Natural killer cell (primary cell): ENCODE results near the gene IQSEC2. TPM values are rescaled to one million over a fixed set of nuclear protein-coding genes. Genes with fewer than 3 reads are reported as not detected.

Experiments used
- ATAC-seq, 3 donors: fragments of 150-1000 bp in 2 of 3; fragments of 200-7000 bp in 1 of 3; cut with Tn5 transposase; 1 replicate in 1 of 3; 2 replicates in 2 of 3; pipeline ENCODE4 v1.10.0; 2021; ENCODE audit warnings: mild to moderate bottlenecking in 2 of 3, moderate library complexity in 2 of 3
- DNase-seq, 2 donors: peaks; one replicate each; pipeline versions ENCODE4 v3.0.0 to v3.0.0-alpha.2; 2013 to 2021; ENCODE audit warnings: mixed read lengths in 1 of 2
- H3K27ac ChIP-seq: one replicate; pipeline ENCODE4 v1.5.1; 2013; ENCODE audit warnings: mild to moderate bottlenecking, low read length
- H3K27me3 ChIP-seq: one replicate; pipeline ENCODE4 v1.6.1; 2013; ENCODE audit warnings: low read length; ENCODE audit not compliant: control insufficient read depth, insufficient read depth
- H3K36me3 ChIP-seq: one replicate; pipeline ENCODE4 v1.6.1; 2013; ENCODE audit warnings: low read length; ENCODE audit not compliant: control insufficient read depth, insufficient read depth
- H3K4me1 ChIP-seq: one replicate; pipeline ENCODE4 v1.6.1; 2013; ENCODE audit warnings: low read length; ENCODE audit not compliant: control insufficient read depth, insufficient read depth
- H3K4me3 ChIP-seq: one replicate; pipeline ENCODE4 v1.5.1; 2013; ENCODE audit warnings: low read length
- H3K9me3 ChIP-seq: one replicate; pipeline ENCODE4 v1.6.1; 2013; ENCODE audit warnings: low read length; ENCODE audit not compliant: control insufficient read depth, insufficient read depth
- H3K27ac Mint-ChIP-seq, 2 donors: one replicate each; pipeline ENCODE4 v1.8.0; 2022; ENCODE audit warnings: mild to moderate bottlenecking in 2 of 2, mixed read lengths in 2 of 2, moderate library complexity in 1 of 2
- H3K27me3 Mint-ChIP-seq, 2 donors: one replicate each; pipeline ENCODE4 v1.8.0; 2022; ENCODE audit warnings: low read depth in 2 of 2, mixed read lengths in 2 of 2
- H3K36me3 Mint-ChIP-seq: one replicate; pipeline ENCODE4 v1.8.0; 2022; ENCODE audit warnings: mixed read lengths
- H3K4me1 Mint-ChIP-seq, 2 donors: one replicate each; pipeline ENCODE4 v1.8.0; 2022; ENCODE audit warnings: mixed read lengths in 2 of 2
- H3K4me3 Mint-ChIP-seq: one replicate; pipeline ENCODE4 v1.8.0; 2022; ENCODE audit warnings: mild to moderate bottlenecking, moderate library complexity, mixed read lengths
- H3K9me3 Mint-ChIP-seq, 2 donors: one replicate each; pipeline ENCODE4 v1.8.0; 2022; ENCODE audit warnings: mixed read lengths in 2 of 2
- WGBS: methylation state at CpG from one replicate; pipeline ENCODE4 v1.1.7; 2013; ENCODE audit warnings: missing lambda C conversion rate; ENCODE audit not compliant: insufficient coverage; 5-methylcytosine and 5-hydroxymethylcytosine counted together
- intact Hi-C: fragments of 100-400 bp; cut with micrococcal nuclease; formaldehyde crosslinking; loops from one replicate; pipeline ENCODE4 v1.14.2; 2022
- total RNA-seq, 4 donors: library from RNA; stranded (reverse); fragments of 120-200 nt in 1 of 4; gene quantifications; one replicate each; pipeline versions ENCODE4 v1.2.3 to v1.2.4, GENCODE V29; 2013 to 2022
- TF ChIP-seq, protein P1 (sequence below): fragments of 200-600 bp; IDR thresholded peaks from one replicate; pipeline ENCODE4 v1.8.0; 2022; ENCODE audit warnings: antibody characterized with exemption

IQSEC2 gene
- total RNA-seq, 3 donors from 2014 or later (not counting 1 experiment from before 2014, with no cell fraction given), result 3.5 to 3.9 (median 3.7) TPM

DNA sequence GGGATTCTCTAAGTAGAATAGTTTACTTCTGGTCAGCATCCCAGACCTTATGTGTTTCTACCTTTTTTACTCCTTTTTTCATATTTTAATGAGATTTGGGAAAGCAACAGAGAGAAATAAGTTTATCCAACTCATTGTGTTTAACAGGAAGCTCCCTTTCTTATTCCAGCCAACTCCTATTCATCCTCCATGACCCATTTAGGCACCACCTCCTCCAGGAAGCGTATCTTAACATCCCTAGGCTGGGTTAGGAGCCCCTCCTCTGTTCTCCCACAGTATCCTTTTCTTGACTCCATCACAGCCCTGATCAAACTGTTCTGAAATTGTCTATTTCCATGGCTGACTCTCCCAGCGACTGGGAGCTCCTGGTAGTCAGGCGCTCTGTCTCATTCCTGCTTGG, 18.8 kb upstream of the IQSEC2 start:
- Mint-ChIP-seq H3K9me3 (no peaks in the 10 kb centered on the region), H3K36me3 (no peaks in the 10 kb centered on the region), H3K4me1 (no peaks in the 10 kb centered on the region), H3K4me3 (no peak overlapping the region), H3K27me3 (peaks cover 0 to 11% of the 10 kb centered on the region in 2 donors), H3K27ac (no peak overlapping the region)
- H3K27me3 ChIP-seq, result no peaks in the 10 kb centered on the region
- 91% methylated on average over 3 of the region's 3 CpGs for WGBS
- DNase-seq (no peak), ATAC-seq (no peak)
- intact Hi-C loops, result no loop called here
- H3K9me3 ChIP-seq, result no peaks in the 10 kb centered on the region
- no peaks in the 10 kb centered on the region for H3K36me3 ChIP-seq
- H3K4me1 ChIP-seq, result no peaks in the 10 kb centered on the region
- TF ChIP-seq, protein P1, sequence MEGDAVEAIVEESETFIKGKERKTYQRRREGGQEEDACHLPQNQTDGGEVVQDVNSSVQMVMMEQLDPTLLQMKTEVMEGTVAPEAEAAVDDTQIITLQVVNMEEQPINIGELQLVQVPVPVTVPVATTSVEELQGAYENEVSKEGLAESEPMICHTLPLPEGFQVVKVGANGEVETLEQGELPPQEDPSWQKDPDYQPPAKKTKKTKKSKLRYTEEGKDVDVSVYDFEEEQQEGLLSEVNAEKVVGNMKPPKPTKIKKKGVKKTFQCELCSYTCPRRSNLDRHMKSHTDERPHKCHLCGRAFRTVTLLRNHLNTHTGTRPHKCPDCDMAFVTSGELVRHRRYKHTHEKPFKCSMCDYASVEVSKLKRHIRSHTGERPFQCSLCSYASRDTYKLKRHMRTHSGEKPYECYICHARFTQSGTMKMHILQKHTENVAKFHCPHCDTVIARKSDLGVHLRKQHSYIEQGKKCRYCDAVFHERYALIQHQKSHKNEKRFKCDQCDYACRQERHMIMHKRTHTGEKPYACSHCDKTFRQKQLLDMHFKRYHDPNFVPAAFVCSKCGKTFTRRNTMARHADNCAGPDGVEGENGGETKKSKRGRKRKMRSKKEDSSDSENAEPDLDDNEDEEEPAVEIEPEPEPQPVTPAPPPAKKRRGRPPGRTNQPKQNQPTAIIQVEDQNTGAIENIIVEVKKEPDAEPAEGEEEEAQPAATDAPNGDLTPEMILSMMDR, result no peak
- H3K4me3 ChIP-seq, result no peak overlapping the region
- no peak overlapping the region for H3K27ac ChIP-seq

DNA sequence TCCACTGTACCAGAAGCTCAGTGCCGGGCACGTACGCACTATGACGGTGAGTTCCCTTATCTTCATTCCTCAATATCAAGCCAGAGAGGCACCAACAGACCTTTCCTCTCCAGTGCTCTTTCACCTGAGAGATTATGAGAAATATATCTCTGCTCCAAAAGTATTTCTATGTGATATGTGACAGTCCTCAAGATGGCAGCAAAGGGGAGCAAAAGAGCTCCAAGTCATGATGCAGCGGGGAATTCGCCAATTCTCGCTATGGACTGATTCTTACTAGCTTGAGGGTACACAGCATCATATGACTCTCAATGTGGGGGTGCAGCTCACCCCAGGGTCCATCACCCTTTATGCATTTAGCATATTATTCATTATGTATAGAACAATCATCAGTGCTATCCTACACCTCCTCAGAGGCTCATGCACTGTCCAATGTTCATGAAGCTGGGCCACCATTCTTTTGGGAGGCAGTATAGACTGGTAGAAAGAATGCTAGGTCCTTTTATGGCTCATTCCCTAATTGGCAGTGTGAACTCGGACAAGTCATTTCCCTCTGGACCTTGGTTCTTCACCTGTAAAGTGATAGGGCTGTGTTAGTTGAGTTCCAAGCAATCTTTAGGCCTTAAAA, 12.8 kb upstream of the IQSEC2 start:
- Mint-ChIP-seq H3K9me3 (no peaks in the 10 kb centered on the region), H3K27ac (no peak overlapping the region), H3K4me1 (peaks cover under 1 to 7% of the 10 kb centered on the region in 2 donors), H3K27me3 (peaks cover 0 to 11% of the 10 kb centered on the region in 2 donors), H3K4me3 (no peak overlapping the region), H3K36me3 (no peaks in the 10 kb centered on the region)
- no peaks in the 10 kb centered on the region for H3K27me3 ChIP-seq
- 75% methylated on average over 4 of the region's 8 CpGs for WGBS
- DNase-seq, result peak in 1 of 2 donors; percentile 15
- TF ChIP-seq, protein P1, result no peak
- H3K27ac ChIP-seq, result no peak overlapping the region
- intact Hi-C loops, result no loop called here
- H3K4me3 ChIP-seq, result no peak overlapping the region
- no peak for ATAC-seq
- no peaks in the 10 kb centered on the region for H3K36me3 ChIP-seq
- no peaks in the 10 kb centered on the region for H3K9me3 ChIP-seq
- peaks cover 1% of the 10 kb centered on the region for H3K4me1 ChIP-seq

DNA sequence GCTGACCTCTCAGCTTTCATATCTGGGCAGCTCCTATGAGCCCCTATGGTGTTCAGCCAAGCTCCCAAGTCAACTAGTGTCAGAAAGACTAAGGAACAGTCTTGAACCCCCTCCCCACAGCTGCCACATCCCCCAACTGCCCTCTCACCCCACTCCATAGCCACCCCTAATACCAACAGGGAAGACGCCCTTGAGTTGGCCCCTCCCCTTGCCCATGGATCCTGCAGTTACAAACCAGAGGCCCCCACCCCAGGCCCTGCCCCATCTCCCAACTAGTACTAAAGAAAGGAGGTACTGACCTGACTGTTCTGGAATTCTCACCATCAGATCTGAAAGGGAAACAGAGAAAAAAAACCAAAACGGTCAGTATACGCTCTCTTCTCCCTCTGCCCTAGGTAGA, 10.2 kb upstream of the IQSEC2 start:
- no peak overlapping the region for H3K4me3 Mint-ChIP-seq
- H3K4me1 Mint-ChIP-seq, result peaks cover 24 to 29% of the 10 kb centered on the region in 2 donors
- intact Hi-C loops, result no loop called here
- ATAC-seq (no peak), DNase-seq (no peak)
- H3K4me1 ChIP-seq, result peaks cover 27% of the 10 kb centered on the region
- H3K27me3 ChIP-seq, result no peaks in the 10 kb centered on the region
- H3K27me3 Mint-ChIP-seq, result no peaks in the 10 kb centered on the region
- no peaks in the 10 kb centered on the region for H3K9me3 ChIP-seq
- H3K27ac Mint-ChIP-seq, result no peak overlapping the region
- no peak overlapping the region for H3K27ac ChIP-seq
- H3K9me3 Mint-ChIP-seq, result no peaks in the 10 kb centered on the region
- no peak overlapping the region for H3K4me3 ChIP-seq
- H3K36me3 Mint-ChIP-seq, result no peaks in the 10 kb centered on the region
- H3K36me3 ChIP-seq, result no peaks in the 10 kb centered on the region
- WGBS, result 100% methylated on average over 3 of the region's 3 CpGs
- TF ChIP-seq, protein P1, result no peak
